Measurements from ENCODE around the gene DDAH1.

The DDAH1 gene

GRCh38 chr1:85290826-85291225, 174.1 kb downstream of the DDAH1 start:
- Histone ChIP-seq H3K4me3 (ENCODE audit: low read depth, low read length) (no peak overlapping the region), H3K79me2 (ENCODE audit: control insufficient read depth, insufficient read depth, low read length, unreplicated experiment) (no peaks in the 10 kb centered on the region), H3K27ac (ENCODE audit: low read depth, low read length) (no peak overlapping the region), H3K27me3 (ENCODE audit: insufficient read depth, low read length) (no peaks in the 10 kb centered on the region), H2AFZ (ENCODE audit: low read length, unreplicated experiment) (no peak overlapping the region), H3K36me3 (ENCODE audit: insufficient read depth, low read length) (no peaks in the 10 kb centered on the region), H3K4me1 (ENCODE audit: control insufficient read depth, insufficient read depth, low read length, unreplicated experiment) (peaks cover 25% of the 10 kb centered on the region)

DNA sequence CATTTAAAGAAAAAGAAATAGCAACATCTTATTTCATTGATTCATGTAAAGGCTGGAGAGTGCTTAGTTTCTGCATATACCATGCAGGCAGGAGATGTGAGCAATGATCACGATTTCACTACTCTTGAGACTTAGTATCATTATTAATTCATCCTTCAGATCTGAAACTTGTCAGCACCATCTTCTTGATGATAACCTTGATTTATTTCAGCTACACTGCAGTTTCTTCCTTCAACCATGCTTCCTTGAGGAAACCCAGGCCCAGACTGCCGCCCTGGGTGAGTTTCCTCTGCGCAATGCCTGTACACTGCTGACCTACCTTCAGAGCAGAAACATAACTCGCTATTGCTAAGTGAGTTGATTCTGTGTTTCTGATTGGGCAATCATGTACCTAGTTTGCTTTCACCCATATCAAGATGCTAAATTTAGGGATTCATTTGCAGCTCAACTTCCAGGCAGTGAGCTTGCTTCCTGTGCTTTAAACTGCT, 175.1 kb downstream of the DDAH1 start:
- H3K27ac ChIP-seq (ENCODE audit: low read depth, low read length) = peak overlapping the region; percentile 9; the same call in 1 of the 2 replicates
- no peaks in the 10 kb centered on the region for H3K36me3 ChIP-seq (ENCODE audit: insufficient read depth, low read length)
- H3K4me3 ChIP-seq (ENCODE audit: low read depth, low read length) = peak overlapping the region; percentile 15; the same call in 1 of the 2 replicates
- H2AFZ ChIP-seq (ENCODE audit: low read length, unreplicated experiment) = no peak overlapping the region
- H3K4me1 ChIP-seq (ENCODE audit: control insufficient read depth, insufficient read depth, low read length, unreplicated experiment) = peaks cover 25% of the 10 kb centered on the region
- no peaks in the 10 kb centered on the region for H3K79me2 ChIP-seq (ENCODE audit: control insufficient read depth, insufficient read depth, low read length, unreplicated experiment)
- H3K27me3 ChIP-seq (ENCODE audit: insufficient read depth, low read length) = no peaks in the 10 kb centered on the region

DNA sequence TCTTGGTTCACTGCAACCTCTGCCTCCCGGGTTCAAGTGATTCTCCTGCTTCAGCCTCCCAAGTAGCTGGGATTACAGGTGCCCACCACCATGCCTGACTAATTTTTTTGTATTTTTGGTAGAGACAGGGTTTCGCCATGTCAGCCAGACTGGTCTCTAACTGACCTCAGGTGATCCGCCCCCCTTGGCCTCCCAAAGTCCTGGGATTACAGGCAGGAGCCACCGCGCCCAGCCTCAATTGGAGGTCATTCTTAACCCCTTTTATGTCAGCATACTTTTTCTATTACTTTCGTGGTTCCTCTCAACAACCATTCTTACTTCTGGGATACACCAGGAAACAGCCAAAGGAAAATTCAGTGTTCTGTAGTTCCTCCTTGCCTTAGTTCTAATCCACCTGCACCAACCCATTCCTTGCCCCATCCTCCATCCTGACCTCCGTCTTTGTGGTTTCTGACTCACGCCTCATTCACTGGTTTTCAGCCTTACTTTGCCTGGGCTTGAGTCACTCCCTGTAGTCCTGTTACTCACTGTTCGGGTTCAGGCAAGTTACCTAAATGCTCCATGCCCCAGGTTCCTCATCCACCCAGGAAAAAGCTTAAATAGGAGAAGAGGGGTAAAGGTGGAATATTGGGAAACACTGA, 175.6 kb downstream of the DDAH1 start:
- Histone ChIP-seq H3K36me3 (ENCODE audit: insufficient read depth, low read length) (no peaks in the 10 kb centered on the region), H3K79me2 (ENCODE audit: control insufficient read depth, insufficient read depth, low read length, unreplicated experiment) (no peaks in the 10 kb centered on the region), H3K4me3 (ENCODE audit: low read depth, low read length) (peak overlapping the region; percentile 15; the same call in 1 of the 2 replicates), H2AFZ (ENCODE audit: low read length, unreplicated experiment) (no peak overlapping the region), H3K27ac (ENCODE audit: low read depth, low read length) (peak overlapping the region; percentile 9; the same call in 1 of the 2 replicates), H3K4me1 (ENCODE audit: control insufficient read depth, insufficient read depth, low read length, unreplicated experiment) (peaks cover 25% of the 10 kb centered on the region), H3K27me3 (ENCODE audit: insufficient read depth, low read length) (no peaks in the 10 kb centered on the region)

- Histone ChIP-seq H3K79me2 (ENCODE audit: control insufficient read depth, insufficient read depth, low read length, unreplicated experiment) (no peaks in the 10 kb centered on the region), H3K4me3 (ENCODE audit: low read depth, low read length) (no peak overlapping the region), H3K27me3 (ENCODE audit: insufficient read depth, low read length) (no peaks in the 10 kb centered on the region), H3K27ac (ENCODE audit: low read depth, low read length) (no peak overlapping the region), H3K4me1 (ENCODE audit: control insufficient read depth, insufficient read depth, low read length, unreplicated experiment) (peaks cover 6% of the 10 kb centered on the region), H3K36me3 (ENCODE audit: insufficient read depth, low read length) (no peaks in the 10 kb centered on the region), H2AFZ (ENCODE audit: low read length, unreplicated experiment) (no peak overlapping the region)
Measured at GRCh38 chr1:85284202-85284601, 180.8 kb downstream of the DDAH1 start.

- Histone ChIP-seq H3K27me3 (ENCODE audit: insufficient read depth, low read length) (no peaks in the 10 kb centered on the region), H3K36me3 (ENCODE audit: insufficient read depth, low read length) (no peaks in the 10 kb centered on the region), H3K4me3 (ENCODE audit: low read depth, low read length) (no peak overlapping the region), H3K4me1 (ENCODE audit: control insufficient read depth, insufficient read depth, low read length, unreplicated experiment) (peaks cover 7% of the 10 kb centered on the region), H3K27ac (ENCODE audit: low read depth, low read length) (no peak overlapping the region), H3K79me2 (ENCODE audit: control insufficient read depth, insufficient read depth, low read length, unreplicated experiment) (no peaks in the 10 kb centered on the region), H2AFZ (ENCODE audit: low read length, unreplicated experiment) (no peak overlapping the region)
Measured at GRCh38 chr1:85283475-85284199, 181.3 kb downstream of the DDAH1 start.

DNA sequence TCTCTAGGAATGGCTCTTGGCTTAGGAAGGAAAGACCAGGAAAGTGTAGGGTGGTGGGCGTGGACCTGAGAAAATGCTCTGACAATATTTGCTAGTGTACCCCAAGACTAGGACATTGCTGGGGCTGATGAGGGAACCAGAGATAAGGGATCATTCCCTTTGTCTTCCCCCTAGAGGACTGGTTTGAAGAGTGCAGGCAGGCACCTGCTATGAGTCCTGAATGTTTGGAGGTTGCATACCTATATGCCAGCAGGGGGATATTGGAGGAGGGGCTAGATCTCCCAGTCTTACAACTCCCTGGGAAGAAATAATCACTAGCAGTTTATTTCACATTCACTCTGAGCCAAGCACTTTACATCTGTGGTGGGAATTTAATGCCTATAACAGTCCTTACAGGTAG, 182.5 kb downstream of the DDAH1 start:
- H3K4me1 ChIP-seq (ENCODE audit: control insufficient read depth, insufficient read depth, low read length, unreplicated experiment) = peaks cover 7% of the 10 kb centered on the region
- H2AFZ ChIP-seq (ENCODE audit: low read length, unreplicated experiment) = no peak overlapping the region
- no peak overlapping the region for H3K27ac ChIP-seq (ENCODE audit: low read depth, low read length)
- no peak overlapping the region for H3K4me3 ChIP-seq (ENCODE audit: low read depth, low read length)
- no peaks in the 10 kb centered on the region for H3K79me2 ChIP-seq (ENCODE audit: control insufficient read depth, insufficient read depth, low read length, unreplicated experiment)
- H3K36me3 ChIP-seq (ENCODE audit: insufficient read depth, low read length) = no peaks in the 10 kb centered on the region
- no peaks in the 10 kb centered on the region for H3K27me3 ChIP-seq (ENCODE audit: insufficient read depth, low read length)

GRCh38 chr1:85280636-85281035, 184.3 kb downstream of the DDAH1 start:
- Histone ChIP-seq H2AFZ (ENCODE audit: low read length, unreplicated experiment) (no peak overlapping the region), H3K4me1 (ENCODE audit: control insufficient read depth, insufficient read depth, low read length, unreplicated experiment) (peaks cover 7% of the 10 kb centered on the region), H3K79me2 (ENCODE audit: control insufficient read depth, insufficient read depth, low read length, unreplicated experiment) (peaks cover 6% of the 10 kb centered on the region), H3K4me3 (ENCODE audit: low read depth, low read length) (no peak overlapping the region), H3K36me3 (ENCODE audit: insufficient read depth, low read length) (no peaks in the 10 kb centered on the region), H3K27me3 (ENCODE audit: insufficient read depth, low read length) (no peaks in the 10 kb centered on the region), H3K27ac (ENCODE audit: low read depth, low read length) (no peak overlapping the region)

- H3K27ac ChIP-seq (ENCODE audit: low read depth, low read length) = peak overlapping the region; percentile 81
- H3K27me3 ChIP-seq (ENCODE audit: insufficient read depth, low read length) = no peaks in the 10 kb centered on the region
- H2AFZ ChIP-seq (ENCODE audit: low read length, unreplicated experiment) = no peak overlapping the region
- peaks cover 12% of the 10 kb centered on the region for H3K4me1 ChIP-seq (ENCODE audit: control insufficient read depth, insufficient read depth, low read length, unreplicated experiment)
- H3K79me2 ChIP-seq (ENCODE audit: control insufficient read depth, insufficient read depth, low read length, unreplicated experiment) = peaks cover 17% of the 10 kb centered on the region
- peak overlapping the region; percentile 62 for H3K4me3 ChIP-seq (ENCODE audit: low read depth, low read length)
- H3K36me3 ChIP-seq (ENCODE audit: insufficient read depth, low read length) = 0 out of 2 replicates have a peak, but pooled peaks cover 3% of the 10 kb centered on the region
Measured at GRCh38 chr1:85279458-85280080, 185.4 kb downstream of the DDAH1 start.

- peak overlapping the region; percentile 26 for H2AFZ ChIP-seq (ENCODE audit: low read length, unreplicated experiment)
- peak overlapping the region; percentile 81 for H3K27ac ChIP-seq (ENCODE audit: low read depth, low read length)
- H3K27me3 ChIP-seq (ENCODE audit: insufficient read depth, low read length) = no peaks in the 10 kb centered on the region
- H3K36me3 ChIP-seq (ENCODE audit: insufficient read depth, low read length) = 0 out of 2 replicates have a peak, but pooled peaks cover 6% of the 10 kb centered on the region
- H3K4me3 ChIP-seq (ENCODE audit: low read depth, low read length) = peak overlapping the region; percentile 62
- peaks cover 18% of the 10 kb centered on the region for H3K4me1 ChIP-seq (ENCODE audit: control insufficient read depth, insufficient read depth, low read length, unreplicated experiment)
- peaks cover 24% of the 10 kb centered on the region for H3K79me2 ChIP-seq (ENCODE audit: control insufficient read depth, insufficient read depth, low read length, unreplicated experiment)
Measured at GRCh38 chr1:85278853-85279314, 186.1 kb downstream of the DDAH1 start.

- Histone ChIP-seq H3K4me1 (ENCODE audit: control insufficient read depth, insufficient read depth, low read length, unreplicated experiment) (peaks cover 25% of the 10 kb centered on the region), H3K4me3 (ENCODE audit: low read depth, low read length) (no peak overlapping the region), H3K27me3 (ENCODE audit: insufficient read depth, low read length) (no peaks in the 10 kb centered on the region), H2AFZ (ENCODE audit: low read length, unreplicated experiment) (no peak overlapping the region), H3K27ac (ENCODE audit: low read depth, low read length) (peak overlapping the region; percentile 54), H3K36me3 (ENCODE audit: insufficient read depth, low read length) (peaks cover 6% of the 10 kb centered on the region; the same call in 1 of the 2 replicates), H3K79me2 (ENCODE audit: control insufficient read depth, insufficient read depth, low read length, unreplicated experiment) (peaks cover 34% of the 10 kb centered on the region)
Measured at GRCh38 chr1:85277802-85278201, 187.2 kb downstream of the DDAH1 start.

All from ACC112 (cell line).